Neural progenitor cell (in vitro differentiated cells): Measurements from ENCODE around the gene NKAIN2. TPM values are rescaled to one million over a fixed set of nuclear protein-coding genes. Genes with fewer than 3 reads are reported as not detected.

Experiments used
- DNase-seq: peaks from one replicate; pipeline ENCODE4 v3.0.0-alpha.2; 2016; ENCODE audit warnings: low spot score
- H2AFZ ChIP-seq: fragments of 200-600 bp; sonication (generic); replicated peaks from 2 replicates; pipeline ENCODE4 v1.6.1; 2016; ENCODE audit warnings: antibody characterized with exemption
- H3F3A ChIP-seq: fragments of 200-600 bp; sonication (generic); 2 replicates; pipeline ENCODE4 v1.6.1; 2016; ENCODE audit warnings: antibody characterized with exemption, low read depth
- H3K27ac ChIP-seq: fragments of 200-600 bp; sonication (generic); 2 replicates; pipeline ENCODE4 v1.5.1; 2016; ENCODE audit warnings: mild to moderate bottlenecking
- H3K27me3 ChIP-seq: fragments of 200-600 bp; sonication (generic); 2 replicates; pipeline ENCODE4 v1.6.1; 2016; ENCODE audit warnings: mild to moderate bottlenecking, moderate library complexity
- H3K36me3 ChIP-seq: fragments of 200-600 bp; sonication (generic); 2 replicates; pipeline ENCODE4 v1.5.1; 2016
- H3K4me1 ChIP-seq: fragments of 200-600 bp; sonication (generic); 2 replicates; pipeline ENCODE4 v1.6.1; 2016; ENCODE audit warnings: mixed run types
- H3K4me2 ChIP-seq: fragments of 200-600 bp; sonication (generic); 2 replicates; pipeline ENCODE4 v1.6.1; 2016
- H3K4me3 ChIP-seq: fragments of 200-600 bp; sonication (generic); 2 replicates; pipeline ENCODE4 v1.5.1; 2016
- H3K79me2 ChIP-seq: fragments of 200-600 bp; sonication (generic); 2 replicates; pipeline ENCODE4 v1.6.1; 2016; ENCODE audit warnings: low read depth
- H3K9ac ChIP-seq: fragments of 200-600 bp; sonication (generic); 2 replicates; pipeline ENCODE4 v1.6.1; 2016
- H3K9me3 ChIP-seq: fragments of 200-600 bp; sonication (generic); 2 replicates; pipeline ENCODE4 v1.5.1; 2016; ENCODE audit warnings: low read depth
- H4K20me1 ChIP-seq: fragments of 200-600 bp; sonication (generic); 2 replicates; pipeline ENCODE4 v1.6.1; 2016; ENCODE audit warnings: low read depth
- H3K27ac Mint-ChIP-seq: 3 replicates; pipeline ENCODE4 v1.8.0; 2021; ENCODE audit warnings: mixed read lengths
- H3K27me3 Mint-ChIP-seq: 2 replicates; pipeline ENCODE4 v1.8.0; 2022; ENCODE audit warnings: low read depth, mild to moderate bottlenecking, inconsistent platforms, moderate library complexity, mixed read lengths; ENCODE audit not compliant: insufficient read depth
- H3K36me3 Mint-ChIP-seq: 3 replicates; pipeline ENCODE4 v1.8.0; 2021; ENCODE audit warnings: mixed read lengths
- H3K4me1 Mint-ChIP-seq: 3 replicates; pipeline ENCODE4 v1.8.0; 2021; ENCODE audit warnings: mixed read lengths
- H3K4me3 Mint-ChIP-seq: 3 replicates; pipeline ENCODE4 v1.8.0; 2021; ENCODE audit warnings: mild to moderate bottlenecking, moderate library complexity, mixed read lengths
- H3K9me3 Mint-ChIP-seq: 3 replicates; pipeline ENCODE4 v1.8.0; 2020; ENCODE audit warnings: mixed read lengths
- CTCF ChIP-seq: fragments of 200-600 bp; sonication (generic); IDR thresholded peaks from 2 replicates; pipeline ENCODE4 v1.5.1; 2017; ENCODE audit warnings: antibody characterized with exemption, mild to moderate bottlenecking
- EZH2 ChIP-seq: fragments of 200-600 bp; sonication (generic); IDR thresholded peaks from 2 replicates; pipeline ENCODE4 v1.6.1; 2017; ENCODE audit warnings: antibody characterized with exemption, mild to moderate bottlenecking, moderate library complexity
- EZH2phosphoT487 ChIP-seq: fragments of 200-600 bp; sonication (generic); IDR thresholded peaks from 2 replicates; pipeline ENCODE4 v1.6.1; 2017; ENCODE audit warnings: antibody characterized with exemption
- total RNA-seq: library from RNA; depleted of rRNA; stranded (reverse); fragments of >200 nt; gene quantifications from 2 replicates; pipeline ENCODE4 v1.2.3, GENCODE V29; 2015; ENCODE audit warnings: low replicate concordance

Gene NKAIN2
- total RNA-seq, 1 donor from 2014 or later = 0.45 TPM

GRCh38 chr6:124658053-124658452 is 854.4 kb downstream of the NKAIN2 start:
- peaks cover 15% of the 10 kb centered on the region for H3K4me1 ChIP-seq
- no peaks in the 10 kb centered on the region for H3K9me3 ChIP-seq
- no peak overlapping the region for H3K27ac ChIP-seq
- H3K4me3 Mint-ChIP-seq = no peak overlapping the region
- H3K9me3 Mint-ChIP-seq = peaks cover 3% of the 10 kb centered on the region
- no peaks in the 10 kb centered on the region for H3K27me3 ChIP-seq
- H3K9ac ChIP-seq = no peak overlapping the region
- H4K20me1 ChIP-seq = no peaks in the 10 kb centered on the region
- DNase-seq = no peak
- H2AFZ ChIP-seq = no peak overlapping the region
- peaks cover 7% of the 10 kb centered on the region for H3K4me1 Mint-ChIP-seq
- no peak overlapping the region for H3K4me3 ChIP-seq
- no peaks in the 10 kb centered on the region for H3K36me3 ChIP-seq
- H3K27ac Mint-ChIP-seq = no peak overlapping the region
- no peaks in the 10 kb centered on the region for H3K27me3 Mint-ChIP-seq
- TF ChIP-seq CTCF = no peak
- no peak for TF ChIP-seq EZH2phosphoT487
- no peak for TF ChIP-seq EZH2
- H3K36me3 Mint-ChIP-seq = no peaks in the 10 kb centered on the region
- H3F3A ChIP-seq = peaks cover 10% of the 10 kb centered on the region
- H3K79me2 ChIP-seq = no peaks in the 10 kb centered on the region
- H3K4me2 ChIP-seq = no peak overlapping the region

GRCh38 chr6:124659427-124659826 is 855.8 kb downstream of the NKAIN2 start:
- Mint-ChIP-seq H3K27ac (peak overlapping the region; percentile 10), H3K4me1 (peaks cover 7% of the 10 kb centered on the region), H3K36me3 (no peaks in the 10 kb centered on the region), H3K4me3 (no peak overlapping the region), H3K27me3 (no peaks in the 10 kb centered on the region), H3K9me3 (peaks cover 3% of the 10 kb centered on the region)
- H3K27me3 ChIP-seq = no peaks in the 10 kb centered on the region
- peaks cover 10% of the 10 kb centered on the region for H3F3A ChIP-seq
- no peaks in the 10 kb centered on the region for H3K79me2 ChIP-seq
- no peaks in the 10 kb centered on the region for H3K36me3 ChIP-seq
- no peak overlapping the region for H3K27ac ChIP-seq
- H3K4me3 ChIP-seq = no peak overlapping the region
- H3K4me2 ChIP-seq = no peak overlapping the region
- no peak for TF ChIP-seq EZH2
- TF ChIP-seq CTCF = peak; percentile 29
- H3K9ac ChIP-seq = no peak overlapping the region
- peaks cover 15% of the 10 kb centered on the region for H3K4me1 ChIP-seq
- DNase-seq = peak; percentile 5
- H4K20me1 ChIP-seq = no peaks in the 10 kb centered on the region
- no peak overlapping the region for H2AFZ ChIP-seq
- no peaks in the 10 kb centered on the region for H3K9me3 ChIP-seq

GRCh38 chr6:124660185-124660584 is 856.5 kb downstream of the NKAIN2 start:
- H2AFZ ChIP-seq = no peak overlapping the region
- Mint-ChIP-seq H3K9me3 (peaks cover 3% of the 10 kb centered on the region), H3K27ac (no peak overlapping the region), H3K27me3 (no peaks in the 10 kb centered on the region), H3K4me1 (peaks cover 7% of the 10 kb centered on the region), H3K4me3 (no peak overlapping the region), H3K36me3 (no peaks in the 10 kb centered on the region)
- no peaks in the 10 kb centered on the region for H3K36me3 ChIP-seq
- H4K20me1 ChIP-seq = no peaks in the 10 kb centered on the region
- no peaks in the 10 kb centered on the region for H3K27me3 ChIP-seq
- DNase-seq = no peak
- H3K9me3 ChIP-seq = no peaks in the 10 kb centered on the region
- no peak overlapping the region for H3K27ac ChIP-seq
- no peaks in the 10 kb centered on the region for H3K79me2 ChIP-seq
- H3K9ac ChIP-seq = no peak overlapping the region
- peaks cover 15% of the 10 kb centered on the region for H3K4me1 ChIP-seq
- TF ChIP-seq CTCF = no peak
- TF ChIP-seq EZH2phosphoT487 = no peak
- TF ChIP-seq EZH2 = no peak
- no peak overlapping the region for H3K4me2 ChIP-seq
- no peak overlapping the region for H3K4me3 ChIP-seq
- H3F3A ChIP-seq = peaks cover 10% of the 10 kb centered on the region
